SK-N-MC (cell line): ENCODE data around the gene TMEM184B.

ENCODE experiments used
- EZH2 ChIP-seq: fragments of 200-600 bp; sonication (generic); IDR thresholded peaks from one replicate; pipeline ENCODE4 v1.6.1; 2017; ENCODE audit warnings: antibody characterized with exemption
- FOXP2 ChIP-seq: optimal IDR thresholded peaks from 2 replicates; pipeline ENCODE3; 2011; ENCODE audit warnings: mild to moderate bottlenecking, moderate library complexity; ENCODE audit not compliant: insufficient read depth; ENCODE audit errors: extremely low read length, control extremely low read depth

DNA sequence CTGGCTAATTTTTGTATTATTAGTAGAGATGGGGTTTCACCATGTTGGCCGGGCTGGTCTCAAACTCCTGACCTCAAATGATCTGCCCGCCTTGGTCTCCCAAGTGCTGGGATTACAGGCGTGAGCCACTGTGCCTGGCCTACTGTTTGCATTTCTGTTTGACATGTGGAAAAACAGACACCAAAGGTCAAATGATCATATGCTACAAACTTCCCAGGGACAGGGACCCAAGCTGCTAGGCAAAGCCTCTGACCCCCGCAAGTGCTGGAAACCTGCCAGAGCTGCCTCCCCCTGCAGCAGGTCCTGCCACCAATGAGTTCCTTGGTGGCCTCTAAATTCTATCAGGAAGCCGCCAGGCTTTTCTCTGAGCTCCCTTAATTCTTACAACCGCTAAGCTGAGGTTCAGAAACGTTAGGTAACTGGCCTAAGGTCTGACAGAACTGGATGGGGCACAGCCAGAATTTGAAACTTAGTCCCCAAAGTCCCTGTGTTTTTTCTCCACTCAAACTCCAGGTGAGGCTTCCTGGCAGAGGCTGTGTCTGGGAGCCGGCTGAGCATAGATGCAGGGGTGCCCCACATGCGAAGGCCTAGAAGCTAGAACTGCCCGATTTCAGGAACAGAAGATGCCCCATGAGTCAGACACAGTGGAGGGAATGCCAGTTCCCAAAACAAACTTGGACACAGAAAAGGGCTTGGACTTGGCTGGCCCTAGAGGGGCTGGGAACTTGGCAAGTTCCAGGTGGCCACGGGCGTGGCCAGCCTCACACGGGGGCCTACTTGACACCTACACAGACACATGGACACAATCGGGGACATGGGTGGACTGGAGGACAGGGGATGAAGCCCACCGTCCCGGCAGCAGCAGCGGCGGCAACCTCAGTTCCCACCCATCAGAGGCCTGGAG is 37.1 kb upstream of the TMEM184B start:
- no peak for TF ChIP-seq EZH2
- TF ChIP-seq FOXP2, result no peak
